Measurements from ENCODE around the gene FAM120B. TPM values are rescaled to one million over a fixed set of nuclear protein-coding genes. Genes with fewer than 3 reads are reported as not detected.

FAM120B gene
- total and polyA plus RNA-seq, 2 of the 4 experiments (the other 2 are of a cell fraction): 15.3 to 28.0 TPM

DNA sequence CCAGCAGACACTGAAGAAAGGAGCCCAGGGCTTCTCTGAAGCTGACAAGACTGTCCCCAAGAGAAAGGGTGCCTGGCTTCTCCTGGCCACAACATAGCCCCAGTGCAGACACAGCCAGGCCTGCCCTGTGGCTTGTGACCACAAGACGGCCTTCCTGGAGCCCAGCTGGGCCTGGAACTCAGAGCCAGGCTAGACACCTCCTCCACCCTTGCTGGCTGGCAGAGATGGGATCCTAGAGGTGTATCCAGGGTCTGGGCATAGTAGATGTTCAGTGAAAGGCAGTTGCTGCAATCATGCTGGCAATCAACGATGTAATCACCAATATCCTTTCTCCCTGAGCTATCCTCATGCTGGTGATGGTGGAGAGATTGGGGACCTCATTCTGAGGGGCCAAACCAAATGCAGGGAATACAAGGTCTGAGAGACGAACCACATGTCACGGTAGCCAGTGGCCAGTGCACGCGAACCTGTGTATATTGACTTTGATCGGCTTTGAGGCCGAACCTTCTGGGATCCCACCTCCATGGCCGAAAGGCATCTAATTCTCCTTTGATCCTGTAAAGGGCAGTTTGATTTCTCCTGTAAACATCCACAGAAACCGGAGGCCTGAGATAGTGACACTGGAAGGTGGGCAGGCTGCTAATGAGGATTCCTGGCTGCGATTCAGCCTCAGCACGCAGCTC is 131.3 kb downstream of the FAM120B start:
- ATAC-seq (ENCODE audit: low read depth) (peak; percentile 5), DNase-seq (peak; percentile 14)
- Histone ChIP-seq H3K56ac (ENCODE audit: extremely low read depth, insufficient read depth, low read length) (0 out of 2 replicates have a peak overlapping the region, but pooled peaks have one; percentile 14), H2AFZ (replicated peaks; ENCODE audit: low read length, poor library complexity) (peak overlapping the region; percentile 85), H3K4me3 (ENCODE audit: insufficient read depth, low read depth, low read length) (no peak overlapping the region), H3K4me1 (ENCODE audit: control insufficient read depth, insufficient read depth, low read length) (peaks cover 25% of the 10 kb centered on the region), H3K18ac (ENCODE audit: low read depth, low read length) (peak overlapping the region; percentile 72), H4K8ac (ENCODE audit: low read depth in 2 of 2, low read length in 2 of 2) (peak overlapping the region; percentile 53 to 91; a peak in 3 of 4 replicates), H3K36me3 (ENCODE audit: control insufficient read depth, insufficient read depth, low read length) (no peaks in the 10 kb centered on the region), H3K9ac (ENCODE audit: low read depth, low read length) (peak overlapping the region; percentile 43; the same call in 1 of the 2 replicates), H2BK20ac (ENCODE audit: low read depth, low read length) (peak overlapping the region; percentile 60), H2BK15ac (ENCODE audit: low read depth, low read length) (peak overlapping the region; percentile 30; the same call in 2 of the 3 replicates), H3K79me1 (ENCODE audit: low read depth in 1 of 2, low read length in 2 of 2) (0 out of 4 replicates have a peak, but pooled peaks cover 0 to 4% of the 10 kb centered on the region in 2 experiments), H4K20me1 (ENCODE audit: insufficient read depth, low read length) (no peaks in the 10 kb centered on the region), H3K4ac (ENCODE audit: low read depth, low read length) (peak overlapping the region; percentile 92), H2BK5ac (ENCODE audit: low read depth, low read length, poor library complexity, severe bottlenecking) (peak overlapping the region; percentile 58), H3K27ac (ENCODE audit: insufficient read depth, low read length) (peak overlapping the region; percentile 58), H3K14ac (replicated peaks; ENCODE audit: low read depth, low read length) (peak overlapping the region; percentile 65), H3K9me3 (ENCODE audit: control insufficient read depth, insufficient read depth, low read length) (no peaks in the 10 kb centered on the region), H4K5ac (ENCODE audit: low read depth, low read length) (peak overlapping the region; percentile 72), H3K27me3 (ENCODE audit: control insufficient read depth, insufficient read depth, low read length) (no peaks in the 10 kb centered on the region), H2AK5ac (ENCODE audit: low read depth, low read length) (peak overlapping the region; percentile 87), H3K9me1 (ENCODE audit: insufficient read depth, low read length) (peaks cover 17% of the 10 kb centered on the region), H2BK120ac (ENCODE audit: low read depth, low read length) (peak overlapping the region; percentile 94), H3K4me2 (ENCODE audit: low read depth, low read length) (peak overlapping the region; percentile 72), H4K91ac (ENCODE audit: insufficient read depth, low read depth, low read length) (peak overlapping the region; percentile 65), H2AK9ac (replicated peaks; ENCODE audit: low read depth, low read length, poor library complexity) (peak overlapping the region; percentile 97), H3K23ac (ENCODE audit: low read depth, low read length) (peak overlapping the region; percentile 87)
- dilution Hi-C loops (cut with HindIII; ENCODE audit: low sequenced_read_pairs, unreplicated experiment) (no loop called here), in situ Hi-C loops (cut with MboI; ENCODE audit: low sequenced_read_pairs) (no loop called here), intact Hi-C loops (cut with micrococcal nuclease) (loop anchor here (1.0 kb wide), 1 partner anchor 33 kb away; no protein-coding TSS in a partner anchor)
- WGBS, 2 experiments (ENCODE audit: extremely low coverage in 2 of 2, insufficient read length in 1 of 2): no CpG with 5 or more reads among the region's 12 CpGs
- CTCF ChIA-PET: no interaction called here
- no TSS peak for BruUV-seq (replicated peaks)
- POLR2A ChIA-PET (ENCODE audit: unreplicated experiment): interaction anchor here (0.9 kb wide), 1 partner anchor 33 kb away, joined by 3 read pairs; no protein-coding TSS in a partner anchor
- TF ChIP-seq SMC3 (IDR thresholded peaks at IDR 0.05; ENCODE audit: low read depth, low read length): no peak
- no peak for TF ChIP-seq RFX5 (IDR thresholded peaks at IDR 0.05; ENCODE audit: low read depth, low read length)
- no peak for TF ChIP-seq RCOR1 (IDR thresholded peaks at IDR 0.05; ENCODE audit: insufficient replicate concordance, low read length)
- TF ChIP-seq MAZ (IDR thresholded peaks at IDR 0.05; ENCODE audit: borderline replicate concordance, low read depth, low read length): no peak
- no peak for TF ChIP-seq CHD1 (IDR thresholded peaks at IDR 0.05; ENCODE audit: low read depth, low read length)
- no peak for TF ChIP-seq BHLHE40 (IDR thresholded peaks at IDR 0.05; ENCODE audit: low read depth, low read length)
- TF ChIP-seq MXI1 (IDR thresholded peaks at IDR 0.05; ENCODE audit: borderline replicate concordance, low read depth, low read length): no peak
- TF ChIP-seq CTCF (conservative IDR thresholded peaks at IDR 0.05; ENCODE audit: low read depth, low read length): no peak
- no peak for TF ChIP-seq FOS (IDR thresholded peaks at IDR 0.05; ENCODE audit: low read depth, low read length)
- TF ChIP-seq ELK1 (IDR thresholded peaks at IDR 0.05; ENCODE audit: borderline replicate concordance, low read depth, low read length): no peak
- no peak for TF ChIP-seq RAD21 (IDR thresholded peaks at IDR 0.05; ENCODE audit: low read length)
- TF ChIP-seq NFE2L2 (IDR thresholded peaks at IDR 0.05; ENCODE audit: low read depth, low read length): no peak
- TF ChIP-seq POLR2A (IDR thresholded peaks at IDR 0.05; ENCODE audit: low read depth, low read length): no peak
